ENCODE measurements around the gene ITCH.

Gene ITCH

GRCh38 chr20:34560141-34560523 is 197.1 kb downstream of the ITCH start:
- DNase-seq: no peak

GRCh38 chr20:34560614-34561013 is 197.5 kb downstream of the ITCH start:
- DNase-seq: no peak
